Right lobe of liver (tissue), 4 donors: ENCODE measurements around the gene AMER2.

Experiments used
- CTCF ChIP-seq, 4 donors: fragments of 200-600 bp in 3 of 4; fragments of 450-650 bp in 1 of 4; IDR thresholded peaks; one replicate each; pipeline versions ENCODE4 v1.5.1 to v1.8.0; 2016 to 2022; ENCODE audit warnings: antibody characterized with exemption in 4 of 4, mild to moderate bottlenecking in 2 of 4
- POLR2A ChIP-seq: fragments of 450-650 bp; IDR thresholded peaks from one replicate; pipeline ENCODE4 v1.6.1; 2017; ENCODE audit warnings: antibody characterized with exemption, mild to moderate bottlenecking
- donor health status: DM: no; HTN: no; CAD: no.
- donor health status: DM: no; HTN: no; CAD: no.
- donor health status: DM: no; HTN: yes; CAD: no.

GRCh38 chr13:25147638-25148401, 24.3 kb downstream of the AMER2 start:
- no peak for TF ChIP-seq CTCF (IDR thresholded peaks at IDR 0.05)
- TF ChIP-seq POLR2A: no peak
